ENCODE results near the gene ATF7IP2. TPM values are rescaled to one million over a fixed set of nuclear protein-coding genes. Genes with fewer than 3 reads are reported as not detected.

The ATF7IP2 gene
- total and polyA plus RNA-seq, 9 of the 15 experiments (the other 6 are each of a cell fraction or from before 2014, with no cell fraction given), result 131 to 515 (median 196) TPM

- TF ChIP-seq ELK3 (CRISPR knock-in tag; IDR thresholded peaks at IDR 0.05) (no peak), ZNF696 (CRISPR knock-in tag; conservative IDR thresholded peaks at IDR 0.05) (no peak), CREM (IDR thresholded peaks at IDR 0.05; ENCODE audit: low read depth) (no peak), RBM15 (IDR thresholded peaks at IDR 0.05; ENCODE audit: insufficient read depth, low read length) (no peak), CBX8 (IDR thresholded peaks at IDR 0.05; ENCODE audit: borderline replicate concordance, extremely low read depth, low read depth, low read length, poor library complexity, severe bottlenecking) (no peak), ZNF639 (CRISPR knock-in tag; conservative IDR thresholded peaks at IDR 0.05 in 1 of 2, IDR thresholded peaks at IDR 0.05 in 1 of 2) (peak in 1 of 2 experiments; percentile 81; a peak in 2 of 4 replicates), ZNF143 (CRISPR knock-in tag; IDR thresholded peaks at IDR 0.05) (no peak), SUPT5H (IDR thresholded peaks at IDR 0.05) (no peak), PML (IDR thresholded peaks at IDR 0.05; ENCODE audit: low read length) (no peak), ASH1L (IDR thresholded peaks at IDR 0.05; ENCODE audit: borderline replicate concordance, low read depth, partially characterized antibody) (no peak), ZNF133 (CRISPR knock-in tag; IDR thresholded peaks at IDR 0.05) (no peak), CGGBP1 (CRISPR knock-in tag; IDR thresholded peaks at IDR 0.05) (no peak), HIVEP1 (CRISPR knock-in tag; IDR thresholded peaks at IDR 0.05) (no peak), ZNF407 (IDR thresholded peaks at IDR 0.05; ENCODE audit: low read depth) (no peak)
Measured at GRCh38 chr16:10356870-10357842, 28.7 kb upstream of the ATF7IP2 start (continued).
